IMR-90 (cell line): ENCODE measurements around the gene NXN. TPM values are rescaled to one million over a fixed set of nuclear protein-coding genes. Genes with fewer than 3 reads are reported as not detected.

Experiments used
- ATAC-seq: fragments of 200-7000 bp; cut with Tn5 transposase; 2 replicates; pipeline ENCODE4 v1.9.1; 2020; ENCODE audit warnings: low read depth, mild to moderate bottlenecking, moderate library complexity
- BruUV-seq: library from RNA; stranded (reverse); fragments of 400-500 nt; replicated peaks from 2 replicates; lab custom pipeline; 2021; lab: Mats Ljungman, UMichigan
- CTCF ChIA-PET: fragments of 300-600 bp; formaldehyde crosslinking; extraction: SDS; loops from one replicate; lab custom pipeline; 2021; ENCODE audit warnings: antibody characterized with exemption; lab: Yijun Ruan, JAX
- POLR2A ChIA-PET: fragments of 300-600 bp; sonication (Branson Sonifier 250); formaldehyde crosslinking; loops from one replicate; lab custom pipeline; 2022; ENCODE audit warnings: antibody characterized with exemption; ENCODE audit not compliant: unreplicated experiment; lab: Charles Lee
- DNase-seq: peaks from one replicate; pipeline ENCODE4 v3.0.0; 2013
- H2AFZ ChIP-seq: replicated peaks from 2 replicates; pipeline ENCODE3; 2013; ENCODE audit warnings: low read length, mild to moderate bottlenecking; ENCODE audit not compliant: poor library complexity
- H2AK5ac ChIP-seq: 2 replicates; pipeline ENCODE4 v1.6.1; 2013; ENCODE audit warnings: low read depth, low read length, inconsistent platforms
- H2AK9ac ChIP-seq: replicated peaks from 2 replicates; pipeline ENCODE3; 2013; ENCODE audit warnings: mild to moderate bottlenecking, low read depth, low read length, moderate library complexity; ENCODE audit not compliant: poor library complexity
- H2BK120ac ChIP-seq: 2 replicates; pipeline ENCODE4 v1.6.1; 2013; ENCODE audit warnings: low read depth, low read length, inconsistent platforms
- H2BK15ac ChIP-seq: 3 replicates; pipeline ENCODE4 v1.6.1; 2013; ENCODE audit warnings: low read depth, low read length, inconsistent platforms
- H2BK20ac ChIP-seq: 2 replicates; pipeline ENCODE4 v1.6.1; 2013; ENCODE audit warnings: low read depth, mild to moderate bottlenecking, inconsistent platforms, low read length, moderate library complexity
- H2BK5ac ChIP-seq: 2 replicates; pipeline ENCODE4 v1.6.1; 2013; ENCODE audit warnings: mild to moderate bottlenecking, low read depth, low read length, inconsistent platforms; ENCODE audit not compliant: poor library complexity, severe bottlenecking
- H3K14ac ChIP-seq: replicated peaks from 2 replicates; pipeline ENCODE4 v1.6.1; 2013; ENCODE audit warnings: low read depth, low read length, inconsistent platforms
- H3K18ac ChIP-seq: 2 replicates; pipeline ENCODE4 v1.6.1; 2013; ENCODE audit warnings: low read depth, low read length, control low read depth
- H3K23ac ChIP-seq: 2 replicates; pipeline ENCODE4 v1.6.1; 2013; ENCODE audit warnings: low read depth, low read length, inconsistent platforms
- H3K27ac ChIP-seq: 2 replicates; pipeline ENCODE4 v1.5.1; 2013; ENCODE audit warnings: mild to moderate bottlenecking, control low read depth, low read length; ENCODE audit not compliant: insufficient read depth
- H3K27me3 ChIP-seq: 2 replicates; pipeline ENCODE4 v1.6.1; 2013; ENCODE audit warnings: low read length; ENCODE audit not compliant: control insufficient read depth, insufficient read depth
- H3K36me3 ChIP-seq: 2 replicates; pipeline ENCODE4 v1.6.1; 2013; ENCODE audit warnings: low read length, mixed read lengths; ENCODE audit not compliant: control insufficient read depth, insufficient read depth
- H3K4ac ChIP-seq: 2 replicates; pipeline ENCODE4 v1.6.1; 2013; ENCODE audit warnings: low read depth, low read length, inconsistent platforms
- H3K4me1 ChIP-seq: 2 replicates; pipeline ENCODE4 v1.6.1; 2013; ENCODE audit warnings: low read length, mixed read lengths; ENCODE audit not compliant: control insufficient read depth, insufficient read depth
- H3K4me2 ChIP-seq: 2 replicates; pipeline ENCODE4 v1.6.1; 2013; ENCODE audit warnings: low read depth, mild to moderate bottlenecking, control low read depth, low read length, moderate library complexity
- H3K4me3 ChIP-seq: 2 replicates; pipeline ENCODE4 v1.5.1; 2013; ENCODE audit warnings: low read depth, mild to moderate bottlenecking, control low read depth, low read length, moderate library complexity; ENCODE audit not compliant: insufficient read depth
- H3K56ac ChIP-seq: 2 replicates; pipeline ENCODE4 v1.6.1; 2013; ENCODE audit warnings: low read length, inconsistent platforms; ENCODE audit not compliant: insufficient read depth; ENCODE audit errors: extremely low read depth
- H3K79me1 ChIP-seq, 2 experiments: 2 replicates each; pipeline ENCODE4 v1.6.1; 2013; ENCODE audit warnings: low read length in 2 of 2, inconsistent platforms in 1 of 2, low read depth in 1 of 2
- H3K9ac ChIP-seq: 2 replicates; pipeline ENCODE4 v1.6.1; 2013; ENCODE audit warnings: low read depth, low read length, control low read depth
- H3K9me1 ChIP-seq: 2 replicates; pipeline ENCODE4 v1.6.1; 2013; ENCODE audit warnings: low read length, inconsistent platforms; ENCODE audit not compliant: insufficient read depth
- H3K9me3 ChIP-seq: 2 replicates; pipeline ENCODE4 v1.6.1; 2013; ENCODE audit warnings: low read length; ENCODE audit not compliant: control insufficient read depth, insufficient read depth
- H4K20me1 ChIP-seq: 2 replicates; pipeline ENCODE4 v1.6.1; 2013; ENCODE audit warnings: low read length, inconsistent platforms; ENCODE audit not compliant: insufficient read depth
- H4K5ac ChIP-seq: 2 replicates; pipeline ENCODE4 v1.6.1; 2013; ENCODE audit warnings: mild to moderate bottlenecking, low read depth, low read length, control low read depth
- H4K8ac ChIP-seq, 2 experiments: 2 replicates each; pipeline ENCODE4 v1.6.1; 2013; ENCODE audit warnings: low read depth in 2 of 2, low read length in 2 of 2, control low read depth in 1 of 2, inconsistent platforms in 1 of 2
- H4K91ac ChIP-seq: 2 replicates; pipeline ENCODE4 v1.6.1; 2013; ENCODE audit warnings: low read depth, low read length, inconsistent platforms; ENCODE audit not compliant: insufficient read depth
- BHLHE40 ChIP-seq: fragments of 150-350 bp; IDR thresholded peaks from 2 replicates; pipeline ENCODE4 v1.6.1; 2016; ENCODE audit warnings: mild to moderate bottlenecking, low read depth, low read length
- CEBPB ChIP-seq: IDR thresholded peaks from 2 replicates; pipeline ENCODE4 v1.6.1; 2012; ENCODE audit warnings: low read depth, low read length, improper control_type of control experiment
- ELK1 ChIP-seq: fragments of 150-350 bp; IDR thresholded peaks from 2 replicates; pipeline ENCODE4 v1.6.1; 2016; ENCODE audit warnings: low read depth, mild to moderate bottlenecking, low read length, moderate library complexity, borderline replicate concordance
- FOS ChIP-seq: fragments of 150-350 bp; IDR thresholded peaks from 2 replicates; pipeline ENCODE4 v1.6.1; 2016; ENCODE audit warnings: low read depth, low read length
- MAFK ChIP-seq: IDR thresholded peaks from 2 replicates; pipeline ENCODE4 v1.6.1; 2012; ENCODE audit warnings: low read depth, low read length, improper control_type of control experiment
- MAZ ChIP-seq: IDR thresholded peaks from 2 replicates; pipeline ENCODE4 v1.6.1; 2012; ENCODE audit warnings: low read depth, mild to moderate bottlenecking, low read length, improper control_type of control experiment, moderate library complexity, borderline replicate concordance
- MXI1 ChIP-seq: IDR thresholded peaks from 2 replicates; pipeline ENCODE4 v1.6.1; 2012; ENCODE audit warnings: low read depth, mild to moderate bottlenecking, low read length, moderate library complexity, borderline replicate concordance
- NFE2L2 ChIP-seq: fragments of 150-350 bp; IDR thresholded peaks from 2 replicates; pipeline ENCODE4 v1.6.1; 2016; ENCODE audit warnings: low read depth, mild to moderate bottlenecking, low read length
- POLR2A ChIP-seq: IDR thresholded peaks from 2 replicates; pipeline ENCODE4 v1.6.1; 2012; ENCODE audit warnings: mild to moderate bottlenecking, low read depth, low read length
- RAD21 ChIP-seq: IDR thresholded peaks from 2 replicates; pipeline ENCODE4 v1.6.1; 2012; ENCODE audit warnings: low read length, improper control_type of control experiment
- RFX5 ChIP-seq: IDR thresholded peaks from 2 replicates; pipeline ENCODE4 v1.8.0; 2012; ENCODE audit warnings: low read depth, mild to moderate bottlenecking, low read length, moderate library complexity
- SMC3 ChIP-seq: fragments of 150-350 bp; IDR thresholded peaks from 2 replicates; pipeline ENCODE4 v1.6.1; 2016; ENCODE audit warnings: low read depth, mild to moderate bottlenecking, antibody characterized with exemption, low read length, moderate library complexity
- USF2 ChIP-seq: fragments of 150-350 bp; IDR thresholded peaks from 2 replicates; pipeline ENCODE4 v1.6.1; 2017; ENCODE audit warnings: mild to moderate bottlenecking, antibody characterized with exemption, low read length, low read depth
- WGBS, 2 experiments: methylation state at CpG; one replicate each; pipeline versions ENCODE4 v1.1.5 to v1.1.7; 2013; ENCODE audit warnings: missing lambda C conversion rate in 2 of 2; ENCODE audit not compliant: insufficient read length in 1 of 2; ENCODE audit errors: extremely low coverage in 2 of 2; 5-methylcytosine and 5-hydroxymethylcytosine counted together
- dilution Hi-C: fragments of 300-500 bp; cut with HindIII; formaldehyde crosslinking; loops from one replicate; pipeline ENCODE4 v1.14.3; 2018; ENCODE audit warnings: low sequenced_read_pairs; ENCODE audit not compliant: unreplicated experiment
- in situ Hi-C: fragments of 300-500 bp; cut with MboI; formaldehyde crosslinking; loops from 3 replicates; pipeline ENCODE4 v1.14.3; 2019; ENCODE audit warnings: low sequenced_read_pairs, inconsistent platforms, mixed read lengths
- intact Hi-C: fragments of 100-400 bp; cut with micrococcal nuclease; formaldehyde crosslinking; loops from 2 replicates; pipeline ENCODE4 v1.10.0; 2022
- polyA plus RNA-seq, 3 experiments: library from polyadenylated mRNA; depleted of rRNA; stranded (reverse); fragments of >200 nt; gene quantifications; 2 replicates each; pipeline ENCODE4 v1.2.3, GENCODE V29; 2012; ENCODE audit warnings: low replicate concordance in 1 of 3
- total RNA-seq: library from RNA; depleted of rRNA; stranded (reverse); fragments of >200 nt; gene quantifications from 2 replicates; pipeline ENCODE4 v1.2.3, GENCODE V29; 2012
- TF ChIP-seq, protein P1 (sequence below): conservative IDR thresholded peaks from 2 replicates; pipeline ENCODE4 v1.5.1; 2012; ENCODE audit warnings: mild to moderate bottlenecking, low read depth, low read length, improper control_type of control experiment

Gene NXN
- total and polyA plus RNA-seq, 2 of the 4 experiments (the other 2 are of a cell fraction): 52.5 to 116 TPM

DNA sequence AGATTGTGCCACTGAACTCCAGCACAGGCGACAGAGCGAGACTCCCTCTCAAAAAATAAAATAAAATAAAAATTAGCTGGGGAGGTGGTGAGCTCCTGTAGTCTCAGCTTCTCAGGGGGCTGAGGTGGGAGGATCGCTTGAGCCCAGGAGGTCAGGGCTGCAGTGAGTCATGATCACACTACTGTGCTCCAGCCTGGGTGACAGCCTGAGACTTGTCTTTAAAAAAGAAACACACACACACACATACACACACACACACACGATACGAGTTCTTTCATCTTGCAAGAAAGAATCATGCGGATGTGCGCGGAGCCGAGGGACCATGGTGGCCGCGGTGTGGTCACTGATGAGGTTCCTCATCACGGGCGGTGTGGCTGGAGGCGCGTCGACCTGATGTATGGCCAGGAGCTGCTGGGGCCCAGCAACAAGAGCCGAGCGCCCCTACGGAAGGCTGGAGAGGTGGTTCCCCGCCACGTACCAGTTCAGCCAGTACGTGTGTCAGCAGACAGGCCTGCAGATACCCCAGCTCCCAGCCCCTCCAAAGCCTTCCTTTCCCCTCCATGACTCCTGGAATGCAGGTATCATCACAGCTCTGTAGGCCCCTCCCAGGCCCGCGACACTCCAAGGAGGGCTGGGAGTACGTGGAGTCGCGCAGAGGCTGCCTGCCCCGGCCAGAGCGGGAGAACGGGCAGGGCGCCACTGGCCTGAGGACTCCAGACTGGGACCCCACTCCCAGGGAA is 20.7 kb downstream of the NXN start:
- Histone ChIP-seq H3K4me3 (no peak overlapping the region), H3K9me3 (no peaks in the 10 kb centered on the region), H3K4ac (no peak overlapping the region), H4K5ac (no peak overlapping the region), H3K23ac (no peak overlapping the region), H2BK5ac (no peak overlapping the region), H3K4me2 (no peak overlapping the region), H3K56ac (no peak overlapping the region), H3K27ac (no peak overlapping the region), H3K9ac (no peak overlapping the region), H2BK20ac (no peak overlapping the region), H2AFZ (no peak overlapping the region), H2BK120ac (no peak overlapping the region), H4K20me1 (peaks cover 70% of the 10 kb centered on the region), H2AK9ac (no peak overlapping the region), H4K8ac (no peak overlapping the region), H3K14ac (no peak overlapping the region), H3K18ac (no peak overlapping the region), H4K91ac (no peak overlapping the region), H2AK5ac (peak overlapping the region; percentile 52; the same call in 1 of the 2 replicates), H3K9me1 (peaks cover 15% of the 10 kb centered on the region), H3K27me3 (no peaks in the 10 kb centered on the region), H3K4me1 (peaks cover 19% of the 10 kb centered on the region), H3K36me3 (peaks cover 18% of the 10 kb centered on the region), H2BK15ac (no peak overlapping the region), H3K79me1 (peaks cover 24 to 75% of the 10 kb centered on the region in 2 experiments)
- no TSS peak for BruUV-seq
- no peak for TF ChIP-seq FOS
- no peak for TF ChIP-seq SMC3
- TF ChIP-seq NFE2L2: no peak
- TF ChIP-seq RFX5: no peak
- TF ChIP-seq MAFK: no peak
- no peak for TF ChIP-seq BHLHE40
- TF ChIP-seq MAZ: no peak
- TF ChIP-seq POLR2A: no peak
- no peak for TF ChIP-seq ELK1
- no peak for TF ChIP-seq CEBPB
- TF ChIP-seq, protein P1, sequence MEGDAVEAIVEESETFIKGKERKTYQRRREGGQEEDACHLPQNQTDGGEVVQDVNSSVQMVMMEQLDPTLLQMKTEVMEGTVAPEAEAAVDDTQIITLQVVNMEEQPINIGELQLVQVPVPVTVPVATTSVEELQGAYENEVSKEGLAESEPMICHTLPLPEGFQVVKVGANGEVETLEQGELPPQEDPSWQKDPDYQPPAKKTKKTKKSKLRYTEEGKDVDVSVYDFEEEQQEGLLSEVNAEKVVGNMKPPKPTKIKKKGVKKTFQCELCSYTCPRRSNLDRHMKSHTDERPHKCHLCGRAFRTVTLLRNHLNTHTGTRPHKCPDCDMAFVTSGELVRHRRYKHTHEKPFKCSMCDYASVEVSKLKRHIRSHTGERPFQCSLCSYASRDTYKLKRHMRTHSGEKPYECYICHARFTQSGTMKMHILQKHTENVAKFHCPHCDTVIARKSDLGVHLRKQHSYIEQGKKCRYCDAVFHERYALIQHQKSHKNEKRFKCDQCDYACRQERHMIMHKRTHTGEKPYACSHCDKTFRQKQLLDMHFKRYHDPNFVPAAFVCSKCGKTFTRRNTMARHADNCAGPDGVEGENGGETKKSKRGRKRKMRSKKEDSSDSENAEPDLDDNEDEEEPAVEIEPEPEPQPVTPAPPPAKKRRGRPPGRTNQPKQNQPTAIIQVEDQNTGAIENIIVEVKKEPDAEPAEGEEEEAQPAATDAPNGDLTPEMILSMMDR: no peak
- TF ChIP-seq RAD21: no peak
- no peak for TF ChIP-seq MXI1
- no peak for TF ChIP-seq USF2
- ChIA-PET POLR2A (no interaction called here), CTCF (no interaction called here)
- in situ Hi-C loops (no loop called here), dilution Hi-C loops (no loop called here), intact Hi-C loops (no loop called here)
- WGBS, 2 experiments: 90% methylated on average over 10 of the region's 31 CpGs; no CpG with 5 or more reads in 1 of the 2 experiments
- no peak for ATAC-seq
- DNase-seq: no peak
